HepG2 (cell line): ENCODE measurements around the gene PRELID2. TPM values are rescaled to one million over a fixed set of nuclear protein-coding genes. Genes with fewer than 3 reads are reported as not detected.

Experiments used
- ATAC-seq: fragments of 200-7000 bp; cut with Tn5 transposase; 3 replicates; pipeline ENCODE4 v1.9.1; 2020; ENCODE audit warnings: mild to moderate bottlenecking, moderate library complexity
- BruUV-seq: library from RNA; stranded (reverse); fragments of 400-500 nt; replicated peaks from 2 replicates; lab custom pipeline; 2021; lab: Mats Ljungman, UMichigan
- CTCF ChIA-PET: fragments of 300-600 bp; formaldehyde crosslinking; extraction: SDS; loops from one replicate; lab custom pipeline; 2021; ENCODE audit warnings: low total read pairs, inconsistent platforms, low intra/inter-chr PET ratio; lab: Yijun Ruan, JAX
- POLR2A ChIA-PET: fragments of 350-600 bp; sonication (Branson Sonifier 250); formaldehyde crosslinking; loops from one replicate; lab custom pipeline; 2020; ENCODE audit warnings: antibody characterized with exemption, inconsistent platforms; lab: Yijun Ruan, JAX
- DNase-seq: peaks from one replicate; pipeline ENCODE4 v3.0.0-alpha.2; 2015; ENCODE audit warnings: low spot score
- FAIRE-seq: peaks from 3 replicates; lab custom pipeline; 2011; peaks lifted over from hg19 to GRCh38; lab: Jason Lieb, UNC
- H2AFZ ChIP-seq: one replicate; pipeline ENCODE4 v1.6.1; 2011; ENCODE audit warnings: low read length, inconsistent platforms
- H3K27ac ChIP-seq: fragments of 300-600 bp; 3 replicates; pipeline ENCODE4 v1.8.0; 2011; ENCODE audit warnings: mixed run types, mild to moderate bottlenecking, mixed read lengths, low read length, inconsistent platforms; ENCODE audit not compliant: insufficient read depth; ENCODE audit errors: extremely low read length
- H3K27me3 ChIP-seq, 2 experiments: fragments of 200-600 bp in 1 of 2; 2 replicates in 1 of 2; 3 replicates in 1 of 2; pipeline versions ENCODE4 v1.6.0 to v1.8.0; 2011; ENCODE audit warnings: low read length in 2 of 2, mild to moderate bottlenecking in 2 of 2, moderate library complexity in 2 of 2, inconsistent platforms in 1 of 2; ENCODE audit not compliant: insufficient read depth in 2 of 2, control insufficient read depth in 1 of 2
- H3K36me3 ChIP-seq, 2 experiments: fragments of 200-600 bp in 1 of 2; replicated peaks in 1 of 2; 2 replicates in 1 of 2; 3 replicates in 1 of 2; pipeline versions ENCODE4 v1.5.1 to v1.8.0; 2011; ENCODE audit warnings: low read length in 2 of 2, inconsistent platforms in 1 of 2; ENCODE audit not compliant: insufficient read depth in 2 of 2, control insufficient read depth in 1 of 2
- H3K4me1 ChIP-seq: 2 replicates; pipeline ENCODE4 v1.5.1; 2012; ENCODE audit warnings: low read length, inconsistent platforms; ENCODE audit not compliant: insufficient read depth
- H3K4me2 ChIP-seq: 2 replicates; pipeline ENCODE4 v1.6.0; 2011; ENCODE audit warnings: low read depth, low read length, inconsistent platforms
- H3K4me3 ChIP-seq, 3 experiments: fragments of 200-600 bp in 1 of 3; sonication (generic), shearing (Covaris generic) in 1 of 3; replicated peaks in 1 of 3; 2 replicates each; pipeline ENCODE4 v1.5.1; 2011 to 2016; ENCODE audit warnings: low read length in 3 of 3, inconsistent platforms in 2 of 3, low read depth in 2 of 3, mild to moderate bottlenecking in 2 of 3, control low read depth in 1 of 3, mixed read lengths in 1 of 3; ENCODE audit not compliant: insufficient read depth in 1 of 3
- H3K79me2 ChIP-seq: one replicate; pipeline ENCODE4 v1.6.1; 2011; ENCODE audit warnings: low read length, inconsistent platforms; ENCODE audit not compliant: insufficient read depth
- H3K9ac ChIP-seq: 2 replicates; pipeline ENCODE4 v1.6.0; 2011; ENCODE audit warnings: mild to moderate bottlenecking, low read depth, low read length, inconsistent platforms; ENCODE audit not compliant: insufficient read depth
- H3K9me3 ChIP-seq: 2 replicates; pipeline ENCODE4 v1.5.1; 2012; ENCODE audit warnings: mild to moderate bottlenecking, low read length
- H4K20me1 ChIP-seq: 2 replicates; pipeline ENCODE4 v1.6.0; 2011; ENCODE audit warnings: inconsistent platforms, mild to moderate bottlenecking, low read length, moderate library complexity; ENCODE audit not compliant: insufficient read depth
- ATF7 ChIP-seq, 2 experiments: fragments of 450-650 bp in 1 of 2; sonication (generic) in 1 of 2; formaldehyde crosslinking in 1 of 2; IDR thresholded peaks; 2 replicates each; pipeline versions ENCODE4 v1.4.0 to v1.6.1; 2016 to 2020; ENCODE audit warnings: antibody characterized with exemption in 1 of 2, mild to moderate bottlenecking in 1 of 2, missing genetic modification reagents in 1 of 2
- DNMT3B ChIP-seq: conservative IDR thresholded peaks from 2 replicates; pipeline ENCODE4 v1.6.1; 2016; ENCODE audit warnings: missing biosample characterization, control low read depth
- PHB2 ChIP-seq: fragments of 450-650 bp; IDR thresholded peaks from 2 replicates; pipeline ENCODE4 v1.6.1; 2018; ENCODE audit not compliant: partially characterized antibody
- RAD51 ChIP-seq: fragments of 450-650 bp; IDR thresholded peaks from 2 replicates; pipeline ENCODE4 v1.6.1; 2016; ENCODE audit warnings: borderline replicate concordance
- SRSF1 ChIP-seq: fragments of 200-400 bp; formaldehyde crosslinking; optimal IDR thresholded peaks from 2 replicates; pipeline ENCODE3; 2017; ENCODE audit warnings: mild to moderate bottlenecking, low read depth, low read length, moderate library complexity
- STAG1 ChIP-seq: sonication (generic); formaldehyde crosslinking; IDR thresholded peaks from 2 replicates; pipeline ENCODE4 v1.4.0; 2020; ENCODE audit warnings: missing genetic modification reagents
- XBP1 ChIP-seq: sonication (generic); formaldehyde crosslinking; IDR thresholded peaks from 2 replicates; pipeline ENCODE4 v1.5.0; 2020; ENCODE audit warnings: missing genetic modification reagents
- ZNF333 ChIP-seq: sonication (generic); formaldehyde crosslinking; IDR thresholded peaks from 2 replicates; pipeline ENCODE4 v1.4.0; 2020; ENCODE audit warnings: mild to moderate bottlenecking, missing genetic modification reagents, borderline replicate concordance
- ZNF383 ChIP-seq: sonication (generic); formaldehyde crosslinking; IDR thresholded peaks from 2 replicates; pipeline ENCODE4 v1.4.0; 2020; ENCODE audit warnings: missing genetic modification reagents, mild to moderate bottlenecking, borderline replicate concordance
- ZNF570 ChIP-seq: sonication (generic); formaldehyde crosslinking; IDR thresholded peaks from 2 replicates; pipeline ENCODE4 v1.4.0; 2020; ENCODE audit warnings: mild to moderate bottlenecking, missing genetic modification reagents, borderline replicate concordance
- ZNF619 ChIP-seq: sonication (generic); formaldehyde crosslinking; IDR thresholded peaks from 2 replicates; pipeline ENCODE4 v1.4.0; 2020; ENCODE audit warnings: mild to moderate bottlenecking, missing genetic modification reagents
- ZNF83 ChIP-seq: sonication (generic); formaldehyde crosslinking; IDR thresholded peaks from 2 replicates; pipeline ENCODE4 v1.4.0; 2020; ENCODE audit warnings: missing genetic modification reagents, mild to moderate bottlenecking, borderline replicate concordance
- ZSCAN22 ChIP-seq: sonication (generic); formaldehyde crosslinking; IDR thresholded peaks from 2 replicates; pipeline ENCODE4 v1.4.0; 2020; ENCODE audit warnings: mild to moderate bottlenecking, missing genetic modification reagents
- ZSCAN31 ChIP-seq: sonication (generic); formaldehyde crosslinking; IDR thresholded peaks from 2 replicates; pipeline ENCODE4 v1.5.0; 2020; ENCODE audit warnings: low read depth, mild to moderate bottlenecking, missing genetic modification reagents
- WGBS: methylation state at CpG from one replicate; pipeline ENCODE4 v1.1.6; 2017; ENCODE audit warnings: low lambda C conversion rate; 5-methylcytosine and 5-hydroxymethylcytosine counted together
- in situ Hi-C: cut with HindIII; loops from 2 replicates; pipeline ENCODE4 v1.10.0; 2017; ENCODE audit warnings: low pct_unique_long_range_greater_than_20kb; ENCODE audit not compliant: extremely low pct_ligation_motif_present
- intact Hi-C: fragments of 100-400 bp; cut with micrococcal nuclease; formaldehyde crosslinking; loops from one replicate; pipeline ENCODE4 v1.10.0; 2022; ENCODE audit not compliant: unreplicated experiment
- polyA plus RNA-seq, 8 experiments: library from polyadenylated mRNA; depleted of rRNA in 3 of 8; stranded (reverse) in 7 of 8; unstranded in 1 of 8; fragments of >200 nt; fragmentation: Illumina TruSeq in 4 of 8; extraction: Trizol in 4 of 8; gene quantifications; 2 replicates each; pipeline versions ENCODE4 v1.2.1 to v1.2.3, GENCODE V29; 2011 to 2016; ENCODE audit warnings: low read depth in 4 of 8, missing spikeins in 1 of 8, mixed read lengths in 1 of 8; ENCODE audit not compliant: insufficient read depth in 1 of 8
- total RNA-seq, 5 experiments: library from RNA; depleted of rRNA; stranded (reverse); fragments of >200 nt; fragmentation: Illumina TruSeq; extraction: Trizol; gene quantifications; 2 replicates each; pipeline ENCODE4 v1.2.3, GENCODE V29; 2016; ENCODE audit warnings: low read depth in 1 of 5
- TF ChIP-seq, protein P1 (sequence below): sonication (generic); formaldehyde crosslinking; IDR thresholded peaks from 2 replicates; pipeline ENCODE4 v1.4.0; 2020; ENCODE audit warnings: missing genetic modification reagents, borderline replicate concordance
- TF ChIP-seq, protein P2 (sequence below): sonication (generic); formaldehyde crosslinking; IDR thresholded peaks from 2 replicates; pipeline ENCODE4 v1.5.0; 2020; ENCODE audit warnings: mild to moderate bottlenecking, missing genetic modification reagents, moderate library complexity

PRELID2 gene
- total and polyA plus RNA-seq, 2 of the 13 experiments (the other 11 are each of a cell fraction or from before 2014, with no cell fraction given), result 10.0 to 22.9 TPM

DNA sequence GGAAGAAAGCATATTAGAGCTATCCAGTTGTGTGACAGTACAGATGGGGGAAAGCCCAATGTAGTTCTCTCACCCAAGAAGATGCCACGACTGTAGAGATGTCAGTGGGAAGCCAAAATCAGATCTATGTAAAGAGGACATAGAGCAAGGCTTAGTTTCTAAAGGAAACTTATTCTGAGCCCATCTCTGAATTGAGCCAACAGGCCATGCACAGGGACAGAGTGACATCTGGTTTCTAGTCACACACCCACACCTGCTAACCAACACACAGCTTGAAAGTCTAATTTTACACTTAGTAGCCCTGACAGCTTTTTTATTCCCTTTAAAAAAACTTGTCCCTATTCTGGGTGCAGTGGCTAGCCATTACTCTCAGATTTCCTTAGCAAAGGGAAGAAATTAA, 22.3 kb downstream of the PRELID2 start:
- H3K27ac ChIP-seq, result no peak overlapping the region

DNA sequence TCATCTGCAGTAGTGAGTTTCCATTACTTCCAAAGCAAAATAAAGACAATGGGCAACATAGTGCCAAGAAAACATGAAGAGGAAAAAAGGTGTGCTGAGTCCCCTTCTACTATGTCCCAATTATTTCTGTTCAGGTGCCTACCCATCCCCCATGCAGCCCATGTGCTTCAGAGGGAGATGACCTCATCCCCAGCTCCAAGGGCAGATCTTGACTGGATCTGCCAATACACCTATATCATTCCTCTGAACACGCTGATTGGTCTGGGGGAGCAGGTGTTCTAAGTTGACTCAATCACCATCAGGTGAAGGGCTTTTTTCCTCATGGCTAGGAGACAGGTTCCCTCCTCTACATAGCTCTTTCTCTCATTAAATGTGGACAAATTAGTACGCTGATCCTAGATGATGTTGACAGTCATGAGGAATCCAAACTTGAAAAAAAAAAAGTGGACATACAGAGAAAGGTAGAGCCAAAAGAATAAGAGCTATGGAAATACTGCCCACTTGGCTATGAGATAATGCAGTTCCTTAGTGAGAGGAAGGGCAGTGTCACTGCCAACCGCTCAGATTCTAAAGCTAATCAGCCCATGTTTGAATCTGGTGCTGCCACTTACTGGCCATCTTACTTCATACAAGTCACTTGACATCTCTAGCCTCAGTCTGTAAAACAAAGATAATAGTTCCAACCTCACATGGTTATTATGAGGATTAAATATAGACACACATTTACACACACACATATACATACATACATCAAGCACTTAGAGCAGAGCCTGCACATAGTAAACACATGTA, 23.1 kb downstream of the PRELID2 start:
- Histone ChIP-seq H3K27me3 (no peaks in the 10 kb centered on the region), H3K36me3 (peaks cover 4 to 23% of the 10 kb centered on the region in 2 experiments; a peak in 3 of 5 replicates), H3K4me2 (no peak overlapping the region), H4K20me1 (no peaks in the 10 kb centered on the region), H3K27ac (no peak overlapping the region), H3K4me3 (no peak overlapping the region), H2AFZ (no peak overlapping the region), H3K9me3 (no peaks in the 10 kb centered on the region), H3K4me1 (no peaks in the 10 kb centered on the region), H3K9ac (no peak overlapping the region), H3K79me2 (no peaks in the 10 kb centered on the region)
- POLR2A ChIA-PET, result interaction anchor here (1.0 kb wide), 1 partner anchor 164 kb away, joined by 3 read pairs; no protein-coding TSS in a partner anchor
- FAIRE-seq (no peak), DNase-seq (peak; percentile 6), ATAC-seq (peak; percentile 57)
- in situ Hi-C loops, result no loop called here
- intact Hi-C loops, result loop anchor here (5.0 kb wide), 1 partner anchor 110 kb away; no protein-coding TSS in a partner anchor
- 100% methylated on average over 3 of the region's 3 CpGs for WGBS
- BruUV-seq, result no TSS peak
- CTCF ChIA-PET, result no interaction called here
- TF ChIP-seq, protein P1, sequence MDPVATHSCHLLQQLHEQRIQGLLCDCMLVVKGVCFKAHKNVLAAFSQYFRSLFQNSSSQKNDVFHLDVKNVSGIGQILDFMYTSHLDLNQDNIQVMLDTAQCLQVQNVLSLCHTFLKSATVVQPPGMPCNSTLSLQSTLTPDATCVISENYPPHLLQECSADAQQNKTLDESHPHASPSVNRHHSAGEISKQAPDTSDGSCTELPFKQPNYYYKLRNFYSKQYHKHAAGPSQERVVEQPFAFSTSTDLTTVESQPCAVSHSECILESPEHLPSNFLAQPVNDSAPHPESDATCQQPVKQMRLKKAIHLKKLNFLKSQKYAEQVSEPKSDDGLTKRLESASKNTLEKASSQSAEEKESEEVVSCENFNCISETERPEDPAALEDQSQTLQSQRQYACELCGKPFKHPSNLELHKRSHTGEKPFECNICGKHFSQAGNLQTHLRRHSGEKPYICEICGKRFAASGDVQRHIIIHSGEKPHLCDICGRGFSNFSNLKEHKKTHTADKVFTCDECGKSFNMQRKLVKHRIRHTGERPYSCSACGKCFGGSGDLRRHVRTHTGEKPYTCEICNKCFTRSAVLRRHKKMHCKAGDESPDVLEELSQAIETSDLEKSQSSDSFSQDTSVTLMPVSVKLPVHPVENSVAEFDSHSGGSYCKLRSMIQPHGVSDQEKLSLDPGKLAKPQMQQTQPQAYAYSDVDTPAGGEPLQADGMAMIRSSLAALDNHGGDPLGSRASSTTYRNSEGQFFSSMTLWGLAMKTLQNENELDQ (CRISPR knock-in tag), result no peak
- TF ChIP-seq ZSCAN31 (CRISPR knock-in tag) (no peak), ZSCAN22 (CRISPR knock-in tag) (no peak), SRSF1 (no peak), ATF7 (IDR thresholded peaks at IDR 0.05) (peak; percentile 38; the same call in 1 of the 2 replicates), ATF7 (CRISPR knock-in tag; IDR thresholded peaks at IDR 0.05) (no peak), STAG1 (peak; percentile 49; the same call in 1 of the 2 replicates), XBP1 (no peak), PHB2 (no peak), ZNF570 (CRISPR knock-in tag) (no peak), ZNF333 (CRISPR knock-in tag) (no peak)
- TF ChIP-seq, protein P2, sequence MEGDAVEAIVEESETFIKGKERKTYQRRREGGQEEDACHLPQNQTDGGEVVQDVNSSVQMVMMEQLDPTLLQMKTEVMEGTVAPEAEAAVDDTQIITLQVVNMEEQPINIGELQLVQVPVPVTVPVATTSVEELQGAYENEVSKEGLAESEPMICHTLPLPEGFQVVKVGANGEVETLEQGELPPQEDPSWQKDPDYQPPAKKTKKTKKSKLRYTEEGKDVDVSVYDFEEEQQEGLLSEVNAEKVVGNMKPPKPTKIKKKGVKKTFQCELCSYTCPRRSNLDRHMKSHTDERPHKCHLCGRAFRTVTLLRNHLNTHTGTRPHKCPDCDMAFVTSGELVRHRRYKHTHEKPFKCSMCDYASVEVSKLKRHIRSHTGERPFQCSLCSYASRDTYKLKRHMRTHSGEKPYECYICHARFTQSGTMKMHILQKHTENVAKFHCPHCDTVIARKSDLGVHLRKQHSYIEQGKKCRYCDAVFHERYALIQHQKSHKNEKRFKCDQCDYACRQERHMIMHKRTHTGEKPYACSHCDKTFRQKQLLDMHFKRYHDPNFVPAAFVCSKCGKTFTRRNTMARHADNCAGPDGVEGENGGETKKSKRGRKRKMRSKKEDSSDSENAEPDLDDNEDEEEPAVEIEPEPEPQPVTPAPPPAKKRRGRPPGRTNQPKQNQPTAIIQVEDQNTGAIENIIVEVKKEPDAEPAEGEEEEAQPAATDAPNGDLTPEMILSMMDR (CRISPR knock-in tag), result peak; percentile 29; the same call in 1 of the 2 replicates

More for the DNA sequence above, 22.3 kb downstream of the PRELID2 start:
- no peaks in the 10 kb centered on the region for H3K79me2 ChIP-seq
- in situ Hi-C loops, result no loop called here
- no peak overlapping the region for H3K4me2 ChIP-seq
- CTCF ChIA-PET, result no interaction called here
- H3K4me3 ChIP-seq, result no peak overlapping the region
- TF ChIP-seq RAD51 (no peak), ZNF619 (CRISPR knock-in tag) (no peak), DNMT3B (CRISPR knock-in tag) (no peak), ZNF383 (no peak), ZNF83 (CRISPR knock-in tag) (no peak)
- WGBS, result 77% methylated on average over 1 of the region's 1 CpG
- FAIRE-seq (no peak), ATAC-seq (no peak), DNase-seq (no peak)
- intact Hi-C loops, result loop anchor here (5.0 kb wide), 1 partner anchor 111 kb away; no protein-coding TSS in a partner anchor
- no TSS peak for BruUV-seq
- H3K4me1 ChIP-seq, result no peaks in the 10 kb centered on the region
- H3K36me3 ChIP-seq, result peaks cover 4 to 25% of the 10 kb centered on the region in 2 experiments; a peak in 3 of 5 replicates
- no peaks in the 10 kb centered on the region for H4K20me1 ChIP-seq
- no peaks in the 10 kb centered on the region for H3K27me3 ChIP-seq
- H3K9ac ChIP-seq, result no peak overlapping the region
- H2AFZ ChIP-seq, result no peak overlapping the region
- no peaks in the 10 kb centered on the region for H3K9me3 ChIP-seq
- POLR2A ChIA-PET, result no interaction called here
